Ishikawa (cell line): Measurements from ENCODE around the gene SMAD6.

Source experiments
- TAF1 ChIP-seq: IDR thresholded peaks from 2 replicates; pipeline ENCODE4 v1.6.1; 2012; ENCODE audit warnings: low read depth, mild to moderate bottlenecking
- TF ChIP-seq, protein P1 (sequence below): IDR thresholded peaks from 2 replicates; pipeline ENCODE4 v1.6.1; 2012

DNA sequence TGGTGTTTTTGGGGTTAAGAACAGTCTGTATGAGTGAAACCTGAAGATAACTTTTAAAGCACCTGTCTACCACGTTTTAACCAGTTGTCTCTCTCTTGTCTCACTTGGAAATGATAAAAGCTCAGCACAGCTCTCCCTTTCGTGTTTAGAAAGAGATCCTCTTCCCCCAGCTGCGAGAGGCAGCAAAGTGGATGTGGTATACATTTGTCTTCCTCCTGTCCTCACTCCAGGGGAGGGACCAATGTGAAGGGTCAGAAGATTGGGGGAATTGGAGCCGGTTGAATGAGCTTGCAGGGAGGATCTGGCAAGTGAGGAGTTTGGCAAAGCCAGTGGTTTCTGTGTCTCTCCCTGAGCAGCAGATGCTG lies 14.6 kb downstream of the SMAD6 start:
- TF ChIP-seq TAF1 = no peak
- TF ChIP-seq, protein P1, sequence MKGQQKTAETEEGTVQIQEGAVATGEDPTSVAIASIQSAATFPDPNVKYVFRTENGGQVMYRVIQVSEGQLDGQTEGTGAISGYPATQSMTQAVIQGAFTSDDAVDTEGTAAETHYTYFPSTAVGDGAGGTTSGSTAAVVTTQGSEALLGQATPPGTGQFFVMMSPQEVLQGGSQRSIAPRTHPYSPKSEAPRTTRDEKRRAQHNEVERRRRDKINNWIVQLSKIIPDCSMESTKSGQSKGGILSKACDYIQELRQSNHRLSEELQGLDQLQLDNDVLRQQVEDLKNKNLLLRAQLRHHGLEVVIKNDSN = no peak
